ENCODE measurements around the gene TMEM212.
"Not testable (repeated sequence)": the region's sequence is repeated elsewhere in the genome, so short reads cannot be mapped to it uniquely, and the experiment has no call there.

TMEM212 gene

DNA sequence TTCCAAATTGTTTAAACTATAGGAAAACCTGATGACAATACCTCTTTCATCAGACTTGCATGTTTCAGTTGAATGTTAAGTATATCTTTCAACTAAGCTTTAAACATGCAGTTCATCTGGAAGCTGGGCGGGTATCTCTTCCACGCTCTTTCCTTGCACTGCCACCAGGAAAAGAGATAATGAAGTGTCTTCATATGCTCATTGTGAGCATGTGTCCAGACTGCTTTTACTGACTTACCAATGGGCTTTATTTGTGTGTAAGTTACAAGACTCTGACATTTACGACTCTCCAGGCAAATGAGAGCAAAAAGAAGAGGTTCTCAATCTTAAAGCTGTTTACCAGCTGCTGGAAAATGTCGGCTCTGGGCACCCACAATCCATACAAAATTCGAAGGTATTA lies 52.8 kb downstream of the TMEM212 start:
- no peak for DNase-seq

DNA sequence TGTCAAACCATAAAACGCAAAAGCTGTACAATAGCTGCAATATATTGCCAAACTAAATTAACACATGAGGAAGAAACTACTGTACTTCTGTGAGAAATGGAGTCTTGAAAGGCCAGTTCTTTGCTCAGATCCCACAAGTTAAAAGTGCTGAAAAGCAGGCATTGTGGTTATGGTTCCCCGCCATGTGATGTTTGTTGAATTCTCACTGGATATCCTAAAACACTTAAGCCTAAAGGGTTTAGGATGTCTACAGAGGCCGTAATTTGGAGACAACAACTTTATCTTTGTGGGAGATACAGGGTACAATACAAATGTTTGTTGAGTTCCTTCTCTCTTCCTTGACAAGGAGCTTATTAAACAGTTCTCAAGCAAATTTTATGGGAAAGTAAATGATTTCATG lies 53.2 kb downstream of the TMEM212 start:
- no peak for DNase-seq

DNA sequence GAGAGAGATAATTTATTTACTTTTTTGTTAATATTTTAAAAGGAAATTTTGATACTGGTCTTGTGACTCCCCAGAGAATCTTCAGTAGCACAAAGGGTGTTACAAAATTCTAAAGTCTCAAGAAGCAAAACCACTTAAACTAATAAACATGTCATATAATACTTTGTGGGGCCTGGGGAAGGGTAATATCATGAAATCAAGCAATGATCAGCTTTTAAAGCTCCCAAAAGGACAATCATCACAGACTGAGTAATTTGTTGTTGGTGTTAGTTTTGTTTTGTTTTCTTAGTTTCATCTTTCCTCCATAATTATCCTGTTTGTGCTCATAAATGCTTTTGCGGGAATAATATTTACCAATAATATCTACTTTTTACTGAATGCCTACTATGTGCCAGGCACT lies 55.0 kb downstream of the TMEM212 start:
- no peak for DNase-seq

DNA sequence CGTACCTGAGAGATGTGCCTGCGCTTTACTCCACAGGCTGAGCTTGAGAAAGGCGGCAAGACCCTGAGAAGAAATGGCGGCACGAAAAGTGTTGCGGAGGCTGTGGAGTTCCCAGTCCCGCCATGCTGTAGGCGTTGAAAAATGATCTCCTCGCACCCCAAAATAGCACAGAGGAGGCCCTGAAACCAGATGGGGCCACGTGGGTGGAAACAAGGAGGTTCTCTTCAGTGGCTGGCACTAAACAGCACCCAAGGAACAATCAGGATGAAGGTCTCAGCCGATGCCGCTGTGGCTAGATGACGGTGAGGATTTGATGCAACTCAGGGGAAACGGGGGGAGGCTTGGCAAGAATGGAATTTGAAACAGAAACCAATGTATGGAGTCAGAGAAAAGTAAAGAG lies 57.3 kb downstream of the TMEM212 start:
- DNase-seq, result no peak

DNA sequence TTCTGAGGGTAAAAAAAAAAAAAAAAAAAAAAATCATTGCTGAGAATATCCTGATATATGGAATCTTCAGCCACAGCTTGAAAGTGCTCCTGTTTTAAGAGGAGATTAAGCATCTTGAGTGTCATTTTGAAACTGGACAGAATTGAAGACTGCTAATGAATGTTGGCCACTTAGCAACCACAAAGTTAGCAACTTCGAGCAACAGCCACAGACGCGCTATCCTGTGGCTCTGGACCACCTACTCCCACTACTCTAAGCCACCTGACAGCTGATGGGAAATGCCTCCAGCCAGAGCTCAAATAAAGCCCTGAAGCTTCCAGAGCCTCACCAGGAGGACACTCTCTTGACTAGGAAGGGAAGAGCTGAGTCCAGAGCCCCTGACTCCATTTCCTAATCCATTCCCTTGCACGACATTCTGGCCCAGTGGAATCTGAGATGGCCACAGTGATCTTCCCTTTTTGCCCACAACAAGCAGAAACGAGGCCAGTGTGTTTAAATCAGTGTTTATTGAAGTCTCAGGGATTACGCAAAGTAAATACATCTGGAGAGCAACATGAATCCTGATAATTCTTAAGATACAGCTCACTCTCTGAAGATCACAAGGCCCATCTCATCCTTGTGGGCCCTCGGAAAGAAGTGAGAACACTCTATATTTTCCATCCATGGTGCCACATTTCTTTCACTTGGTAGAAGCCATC lies 58.6 kb downstream of the TMEM212 start:
- no peak for DNase-seq

DNA sequence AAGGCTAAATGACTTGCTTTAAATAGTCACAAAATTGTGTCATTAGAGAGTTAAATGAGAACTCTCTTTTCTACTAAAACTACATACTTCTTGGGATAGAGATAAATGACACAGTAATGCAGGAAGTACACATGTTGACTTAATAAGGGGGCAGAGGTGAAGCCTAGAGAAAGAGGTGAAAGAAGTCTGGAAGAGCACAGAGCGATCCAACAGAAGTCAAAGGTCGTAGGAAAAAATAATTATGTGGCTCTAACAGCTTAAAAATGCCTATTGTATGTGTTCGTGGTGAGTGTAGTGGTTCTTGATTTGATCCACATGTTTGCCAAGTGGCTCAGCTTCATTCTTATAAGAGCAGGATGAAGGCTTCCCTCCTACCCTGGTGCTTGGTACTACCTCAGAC lies 61.7 kb downstream of the TMEM212 start:
- DNase-seq, result no peak

DNA sequence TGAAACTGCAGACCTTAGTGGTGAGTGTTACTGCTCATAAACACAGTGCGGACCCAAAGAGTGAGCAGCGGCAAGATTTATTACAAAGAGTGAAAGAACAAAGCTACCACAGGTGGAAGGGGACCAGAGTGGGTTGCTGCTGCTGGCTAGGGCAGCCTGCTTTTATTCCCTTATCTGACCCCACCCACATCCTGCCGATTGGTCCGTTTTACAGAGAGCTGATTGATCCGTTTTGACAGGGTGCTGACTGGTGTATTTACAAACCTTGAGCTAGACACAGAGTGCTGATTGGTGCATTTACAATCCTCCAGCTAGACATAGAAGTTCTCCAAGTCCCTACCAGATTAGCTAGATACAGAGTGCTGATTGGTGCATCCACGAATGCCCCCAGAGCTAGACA lies 63.4 kb downstream of the TMEM212 start:
- DNase-seq, result not testable (repeated sequence)

- no peak for DNase-seq
Measured at GRCh38 chr3:171906951-171907676, 64.0 kb downstream of the TMEM212 start.

- no peak for DNase-seq
Measured at GRCh38 chr3:171907761-171908160, 64.6 kb downstream of the TMEM212 start.

- DNase-seq, result no peak
Measured at GRCh38 chr3:171908731-171909130, 65.6 kb downstream of the TMEM212 start.

Data from NCI-H510A treated with DMSO at 0.1 percent for 48 hours (cell line).